ENCODE data around the gene ZFP91.

Gene ZFP91

GRCh38 chr11:58573451-58574104 is 5.3 kb upstream of the ZFP91 start:
- peak; percentile 81 to 83 for DNase-seq
- Histone ChIP-seq H3K27ac (peak overlapping the region; percentile 47 to 100), H3K9me3 (no peaks in the 10 kb centered on the region), H3K4me3 (no peak overlapping the region), H3K27me3 (no peaks in the 10 kb centered on the region), H3K36me3 (peaks cover 10 to 20% (median 14%) of the 10 kb centered on the region in 3 donors), H3K4me1 (peaks cover 0 to 49% (median 37%) of the 10 kb centered on the region in 4 donors)
- intact Hi-C loops (cut with DNase I; ENCODE audit: low total_unique reads), result loop anchor here (10.0 kb wide), 1 partner anchor 101 kb away; no protein-coding TSS in a partner anchor
- TF ChIP-seq CTCF (IDR thresholded peaks at IDR 0.05), result no peak

GRCh38 chr11:58574881-58575280 is 4.0 kb upstream of the ZFP91 start:
- peaks cover 0 to 49% (median 37%) of the 10 kb centered on the region in 4 donors for H3K4me1 ChIP-seq
- DNase-seq, result no peak
- peak overlapping the region; percentile 26 to 100 for H3K27ac ChIP-seq
- no peak for TF ChIP-seq CTCF (IDR thresholded peaks at IDR 0.05)
- peak overlapping the region in 1 of 2 donors; percentile 14 for H3K4me3 ChIP-seq
- no peaks in the 10 kb centered on the region for H3K27me3 ChIP-seq
- no peaks in the 10 kb centered on the region for H3K9me3 ChIP-seq
- peaks cover 1 to 12% (median 2%) of the 10 kb centered on the region in 3 donors for H3K36me3 ChIP-seq
- intact Hi-C loops (cut with DNase I; ENCODE audit: low total_unique reads), result loop anchor here (5.0 to 10.0 kb wide), 2 partner anchors 100 to 908 kb away; partner anchors contain the start of gene ZDHHC5

GRCh38 chr11:58575377-58576020 is 3.4 kb upstream of the ZFP91 start, which contains the start of gene LPXN:
Gene LPXN, minus strand, starts transcription at chr11:58575856. Its CDS starts 84 bp downstream, at chr11:58575772.
- Histone ChIP-seq H3K9me3 (no peaks in the 10 kb centered on the region), H3K27ac (peak within 1 kb of the TSS; percentile 100), H3K27me3 (no peaks in the 10 kb centered on the region), H3K36me3 (peaks cover 0 to 6% (median 0%) of the 10 kb centered on the region in 3 donors), H3K4me1 (peaks cover 0 to 52% (median 38%) of the 10 kb centered on the region in 4 donors), H3K4me3 (peak within 1 kb of the TSS in 1 of 2 donors; percentile 90)
- no peak for DNase-seq
- intact Hi-C loops (cut with DNase I; ENCODE audit: low total_unique reads), result loop anchor here (5.0 to 10.0 kb wide), 2 partner anchors 99 to 908 kb away; partner anchors contain the start of gene ZDHHC5
- no peak for TF ChIP-seq CTCF (IDR thresholded peaks at IDR 0.05)

- Histone ChIP-seq H3K4me3 (peak overlapping the region; percentile 90 to 98), H3K4me1 (peaks cover 0 to 67% (median 50%) of the 10 kb centered on the region in 4 donors), H3K36me3 (peaks cover 0 to 4% (median 0%) of the 10 kb centered on the region in 3 donors), H3K27me3 (no peaks in the 10 kb centered on the region), H3K27ac (peak overlapping the region; percentile 100), H3K9me3 (no peaks in the 10 kb centered on the region)
- peak in 1 of 2 experiments; percentile 33 for TF ChIP-seq CTCF (IDR thresholded peaks at IDR 0.05)
- DNase-seq, result no peak
- intact Hi-C loops (cut with DNase I; ENCODE audit: low total_unique reads), result loop anchor here (5.0 to 10.0 kb wide), 2 partner anchors 98 to 910 kb away; partner anchors contain the start of gene ZDHHC5
Measured at GRCh38 chr11:58576887-58577471, 1.9 kb upstream of the ZFP91 start.

GRCh38 chr11:58577555-58578135 is 1.2 kb upstream of the ZFP91 start:
- DNase-seq, result peak in 1 of 2 donors; percentile 62
- intact Hi-C loops (cut with DNase I; ENCODE audit: low total_unique reads), result loop anchor here (5.0 to 10.0 kb wide), 2 partner anchors 97 to 910 kb away; partner anchors contain the start of gene ZDHHC5
- peaks cover 0 to 4% (median 0%) of the 10 kb centered on the region in 3 donors for H3K36me3 ChIP-seq
- no peaks in the 10 kb centered on the region for H3K9me3 ChIP-seq
- peak overlapping the region; percentile 90 to 98 for H3K4me3 ChIP-seq
- peaks cover 0 to 73% (median 54%) of the 10 kb centered on the region in 4 donors for H3K4me1 ChIP-seq
- no peak for TF ChIP-seq CTCF (IDR thresholded peaks at IDR 0.05)
- H3K27me3 ChIP-seq, result no peaks in the 10 kb centered on the region
- peak overlapping the region; percentile 100 for H3K27ac ChIP-seq

All from tibial artery (tissue), 4 donors.